Loucy (cell line): ENCODE measurements around the gene RFX1.

ENCODE experiments used
- H2AFZ ChIP-seq: fragments of 200-600 bp; sonication (generic); 2 replicates; pipeline ENCODE4 v1.6.0; 2016; ENCODE audit warnings: antibody characterized with exemption, mild to moderate bottlenecking, low read length, moderate library complexity
- H3F3A ChIP-seq: fragments of 200-600 bp; 2 replicates; pipeline ENCODE4 v1.6.0; 2016; ENCODE audit warnings: antibody characterized with exemption, low read depth, mild to moderate bottlenecking
- H3K27me3 ChIP-seq: fragments of 200-600 bp; sonication (generic); 2 replicates; pipeline ENCODE4 v1.6.1; 2014; ENCODE audit warnings: low read length, mild to moderate bottlenecking; ENCODE audit not compliant: insufficient read depth, poor library complexity, severe bottlenecking
- H3K36me3 ChIP-seq: fragments of 200-600 bp; sonication (generic); 2 replicates; pipeline ENCODE4 v1.6.1; 2016; ENCODE audit warnings: low read length; ENCODE audit not compliant: insufficient read depth
- H3K4me1 ChIP-seq: fragments of 200-600 bp; sonication (generic); 2 replicates; pipeline ENCODE4 v1.5.1; 2014; ENCODE audit warnings: low read length, mild to moderate bottlenecking; ENCODE audit not compliant: insufficient read depth, poor library complexity, severe bottlenecking
- H3K4me2 ChIP-seq: fragments of 200-600 bp; sonication (generic); 2 replicates; pipeline ENCODE4 v1.6.0; 2014; ENCODE audit warnings: antibody characterized with exemption, low read length, low read depth, mild to moderate bottlenecking; ENCODE audit not compliant: poor library complexity, severe bottlenecking
- H3K4me3 ChIP-seq: fragments of 200-600 bp; sonication (generic); 2 replicates; pipeline ENCODE4 v1.5.1; 2014; ENCODE audit warnings: low read length, mild to moderate bottlenecking, mixed read lengths; ENCODE audit not compliant: poor library complexity, severe bottlenecking
- H3K79me2 ChIP-seq: fragments of 200-600 bp; sonication (generic); 2 replicates; pipeline ENCODE4 v1.6.1; 2014; ENCODE audit warnings: low read length; ENCODE audit not compliant: insufficient read depth
- H3K9ac ChIP-seq: fragments of 200-600 bp; sonication (generic); 2 replicates; pipeline ENCODE4 v1.6.0; 2014; ENCODE audit warnings: mild to moderate bottlenecking, low read depth, low read length, moderate library complexity; ENCODE audit not compliant: poor library complexity, severe bottlenecking
- H3K9me2 ChIP-seq: fragments of 200-600 bp; sonication (generic); replicated peaks from 2 replicates; pipeline ENCODE4 v1.6.1; 2016; ENCODE audit warnings: low read depth, low read length, mixed read lengths
- H3K9me3 ChIP-seq: fragments of 200-600 bp; sonication (generic); 2 replicates; pipeline ENCODE4 v1.6.1; 2014; ENCODE audit warnings: mild to moderate bottlenecking, antibody characterized with exemption, low read length, low read depth; ENCODE audit not compliant: insufficient read depth
- H4K20me1 ChIP-seq: fragments of 200-600 bp; sonication (generic); 2 replicates; pipeline ENCODE4 v1.6.0; 2014; ENCODE audit warnings: antibody characterized with exemption, low read length, mild to moderate bottlenecking; ENCODE audit not compliant: insufficient read depth, poor library complexity, severe bottlenecking
- CTCF ChIP-seq: fragments of 200-600 bp; sonication (generic); conservative IDR thresholded peaks from 2 replicates; pipeline ENCODE4 v1.5.1; 2014; ENCODE audit warnings: mild to moderate bottlenecking, antibody characterized with exemption, low read length
- EZH2phosphoT487 ChIP-seq: fragments of 200-600 bp; IDR thresholded peaks from 2 replicates; pipeline ENCODE4 v1.6.1; 2018; ENCODE audit warnings: antibody characterized with exemption, mild to moderate bottlenecking, moderate library complexity, borderline replicate concordance

The RFX1 gene

GRCh38 chr19:13987101-13987890, 18.8 kb downstream of the RFX1 start:
- H4K20me1 ChIP-seq = no peaks in the 10 kb centered on the region
- H3K4me1 ChIP-seq = peaks cover 72% of the 10 kb centered on the region
- H3K36me3 ChIP-seq = peaks cover 7% of the 10 kb centered on the region; the same call in 1 of the 2 replicates
- H3K9me3 ChIP-seq = no peaks in the 10 kb centered on the region
- peaks cover 9% of the 10 kb centered on the region; the same call in 1 of the 2 replicates for H3K79me2 ChIP-seq
- TF ChIP-seq CTCF = no peak
- no peak for TF ChIP-seq EZH2phosphoT487
- H3K4me2 ChIP-seq = peak overlapping the region; percentile 94
- H3K27me3 ChIP-seq = no peaks in the 10 kb centered on the region
- H3K9ac ChIP-seq = peak overlapping the region; percentile 90
- peak overlapping the region; percentile 72 for H3K4me3 ChIP-seq
- H3F3A ChIP-seq = peaks cover 7% of the 10 kb centered on the region
- no peaks in the 10 kb centered on the region for H3K9me2 ChIP-seq
- no peak overlapping the region for H2AFZ ChIP-seq

GRCh38 chr19:13986348-13986904, 19.7 kb downstream of the RFX1 start:
- Histone ChIP-seq H3K4me3 (peak overlapping the region; percentile 72), H3K9ac (peak overlapping the region; percentile 90)

GRCh38 chr19:13985771-13986347, 20.3 kb downstream of the RFX1 start:
- H3K9me3 ChIP-seq = no peaks in the 10 kb centered on the region
- peak overlapping the region; percentile 60 for H3K4me3 ChIP-seq
- peak overlapping the region; percentile 94 for H3K4me2 ChIP-seq
- H3K4me1 ChIP-seq = peaks cover 86% of the 10 kb centered on the region
- no peaks in the 10 kb centered on the region for H3K36me3 ChIP-seq
- H3K27me3 ChIP-seq = no peaks in the 10 kb centered on the region
- H3K9me2 ChIP-seq = no peaks in the 10 kb centered on the region
- peaks cover 7% of the 10 kb centered on the region for H3F3A ChIP-seq
- no peak overlapping the region for H2AFZ ChIP-seq
- peaks cover 9% of the 10 kb centered on the region; the same call in 1 of the 2 replicates for H3K79me2 ChIP-seq
- TF ChIP-seq EZH2phosphoT487 = no peak
- no peak for TF ChIP-seq CTCF
- H4K20me1 ChIP-seq = no peaks in the 10 kb centered on the region
- H3K9ac ChIP-seq = peak overlapping the region; percentile 73

More at GRCh38 chr19:13986348-13986904, 19.7 kb downstream of the RFX1 start:
- Histone ChIP-seq H4K20me1 (no peaks in the 10 kb centered on the region), H3K4me2 (peak overlapping the region; percentile 94), H3K27me3 (no peaks in the 10 kb centered on the region), H3K4me1 (peaks cover 81% of the 10 kb centered on the region), H3K9me2 (no peaks in the 10 kb centered on the region), H3K9me3 (no peaks in the 10 kb centered on the region), H3K36me3 (no peaks in the 10 kb centered on the region), H2AFZ (no peak overlapping the region), H3F3A (peaks cover 7% of the 10 kb centered on the region), H3K79me2 (peaks cover 9% of the 10 kb centered on the region; the same call in 1 of the 2 replicates)
- no peak for TF ChIP-seq EZH2phosphoT487
- no peak for TF ChIP-seq CTCF
